GM20000 (cell line): ENCODE data around the gene SDK2.
A peak's percentile ranks its signal among the peaks of the same experiment; 100 is the strongest.

Experiments used
- DNase-seq: peaks from one replicate; pipeline ENCODE4 v3.0.0; 2012; ENCODE audit warnings: low spot score
- TF ChIP-seq, protein P1 (sequence below): IDR thresholded peaks from 2 replicates; pipeline ENCODE4 v1.5.1; 2012; ENCODE audit warnings: mild to moderate bottlenecking, control low read depth; ENCODE audit errors: extremely low read depth, missing control alignments

Gene SDK2

DNA sequence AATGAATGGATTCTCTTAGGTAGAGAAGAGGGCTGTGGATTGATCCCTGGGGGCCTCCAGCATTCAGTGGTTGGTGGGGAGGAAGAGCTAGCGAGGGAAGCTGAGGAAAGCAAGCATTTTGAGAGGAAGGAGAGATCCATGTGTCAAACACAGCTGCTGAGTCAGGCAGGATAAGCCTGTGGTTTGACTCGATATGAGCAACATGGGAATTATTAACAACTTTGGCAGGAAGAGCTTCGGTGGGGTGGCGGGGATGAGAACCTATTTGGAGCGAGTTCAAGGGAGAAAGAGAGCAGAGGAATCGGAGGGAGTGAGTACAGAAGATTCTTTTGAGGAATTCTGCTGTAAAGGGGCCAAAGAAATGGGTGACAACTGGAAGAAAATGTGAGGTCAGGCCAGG, 273.0 kb downstream of the SDK2 start:
- TF ChIP-seq, protein P1, sequence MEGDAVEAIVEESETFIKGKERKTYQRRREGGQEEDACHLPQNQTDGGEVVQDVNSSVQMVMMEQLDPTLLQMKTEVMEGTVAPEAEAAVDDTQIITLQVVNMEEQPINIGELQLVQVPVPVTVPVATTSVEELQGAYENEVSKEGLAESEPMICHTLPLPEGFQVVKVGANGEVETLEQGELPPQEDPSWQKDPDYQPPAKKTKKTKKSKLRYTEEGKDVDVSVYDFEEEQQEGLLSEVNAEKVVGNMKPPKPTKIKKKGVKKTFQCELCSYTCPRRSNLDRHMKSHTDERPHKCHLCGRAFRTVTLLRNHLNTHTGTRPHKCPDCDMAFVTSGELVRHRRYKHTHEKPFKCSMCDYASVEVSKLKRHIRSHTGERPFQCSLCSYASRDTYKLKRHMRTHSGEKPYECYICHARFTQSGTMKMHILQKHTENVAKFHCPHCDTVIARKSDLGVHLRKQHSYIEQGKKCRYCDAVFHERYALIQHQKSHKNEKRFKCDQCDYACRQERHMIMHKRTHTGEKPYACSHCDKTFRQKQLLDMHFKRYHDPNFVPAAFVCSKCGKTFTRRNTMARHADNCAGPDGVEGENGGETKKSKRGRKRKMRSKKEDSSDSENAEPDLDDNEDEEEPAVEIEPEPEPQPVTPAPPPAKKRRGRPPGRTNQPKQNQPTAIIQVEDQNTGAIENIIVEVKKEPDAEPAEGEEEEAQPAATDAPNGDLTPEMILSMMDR, result no peak
- no peak for DNase-seq

DNA sequence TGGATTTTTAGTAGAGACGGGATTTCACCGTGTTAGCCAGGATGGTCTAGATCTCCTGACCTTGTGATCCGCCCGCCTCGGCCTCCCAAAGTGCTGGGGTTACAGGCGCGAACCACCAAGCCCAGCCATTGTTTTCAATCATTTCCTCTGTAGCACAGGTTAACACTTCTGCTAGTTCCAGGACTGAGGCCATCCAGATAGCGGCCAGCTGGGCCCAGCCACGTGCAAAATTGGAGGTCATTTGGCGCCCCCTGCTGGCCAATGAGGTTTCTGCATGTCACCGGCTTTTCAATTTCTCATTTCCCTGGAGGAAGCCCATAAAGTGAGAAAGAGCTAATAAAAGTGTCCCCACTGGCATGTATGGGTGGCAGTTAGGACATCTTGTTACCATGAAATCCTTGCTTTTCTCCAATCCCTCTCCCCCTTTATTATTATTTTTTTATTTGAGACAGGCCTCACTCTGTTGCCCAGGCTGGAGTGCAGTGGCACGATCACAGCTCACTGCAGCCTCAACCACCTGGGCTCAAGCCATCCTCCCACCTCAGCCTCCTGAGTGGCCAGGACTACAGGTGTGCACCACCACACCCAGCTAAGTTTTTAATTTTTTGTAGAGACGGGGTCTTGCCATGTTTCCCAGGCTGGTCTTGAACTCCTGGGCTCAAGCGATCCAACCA, 274.3 kb downstream of the SDK2 start:
- TF ChIP-seq, protein P1, result peak; percentile 51

DNA sequence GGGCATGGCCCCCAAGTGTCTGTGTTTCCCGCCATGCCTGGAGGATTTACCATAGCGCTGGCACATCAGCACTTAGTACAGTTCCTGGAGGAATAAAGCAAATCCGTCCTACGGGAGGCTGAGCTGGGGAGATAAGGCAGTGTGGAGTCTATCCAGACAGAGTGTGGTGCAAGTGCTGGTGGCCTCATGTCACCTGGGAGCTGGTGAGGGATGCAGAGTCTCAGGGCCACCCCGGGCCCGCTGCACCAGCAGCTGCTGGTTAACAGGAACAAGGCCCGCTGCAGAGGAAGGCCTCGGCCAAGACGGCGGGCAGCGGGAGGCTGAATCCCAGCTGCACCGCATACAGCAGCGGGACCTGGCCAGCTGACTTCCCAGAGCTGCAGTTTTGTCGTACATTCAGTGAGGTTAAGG, 275.1 kb downstream of the SDK2 start:
- TF ChIP-seq, protein P1, result no peak
- no peak for DNase-seq

More for the DNA sequence above, 274.3 kb downstream of the SDK2 start:
- DNase-seq, result peak; percentile 89

DNA sequence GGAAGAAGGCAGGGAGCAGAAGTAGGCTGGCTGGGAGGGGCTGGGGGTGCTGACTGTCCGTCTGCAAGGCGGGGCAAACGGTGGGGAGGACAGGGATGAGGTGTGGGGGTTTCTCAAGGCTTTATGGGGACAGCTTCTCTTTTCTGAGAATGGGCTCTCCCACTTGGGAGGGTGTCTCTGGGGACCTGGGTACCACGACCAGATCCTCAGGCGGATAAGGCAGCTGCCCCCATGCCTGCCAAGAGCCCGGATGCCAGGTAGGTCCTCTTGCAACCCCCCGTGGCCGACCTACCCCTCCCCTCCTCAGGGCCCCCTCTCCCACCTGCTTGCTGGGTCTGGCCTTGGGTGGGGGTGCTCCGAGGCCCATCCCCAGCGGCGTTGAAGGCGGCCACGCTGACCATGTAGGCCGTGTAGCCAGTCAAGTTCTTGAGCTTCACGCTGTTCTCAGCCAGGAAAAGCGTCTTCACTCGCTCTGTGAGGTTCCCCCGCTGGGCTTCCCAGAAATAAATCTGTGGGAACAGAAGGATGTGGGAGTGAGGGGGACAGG, 276.1 kb downstream of the SDK2 start:
- no peak for DNase-seq
- TF ChIP-seq, protein P1, result no peak

DNA sequence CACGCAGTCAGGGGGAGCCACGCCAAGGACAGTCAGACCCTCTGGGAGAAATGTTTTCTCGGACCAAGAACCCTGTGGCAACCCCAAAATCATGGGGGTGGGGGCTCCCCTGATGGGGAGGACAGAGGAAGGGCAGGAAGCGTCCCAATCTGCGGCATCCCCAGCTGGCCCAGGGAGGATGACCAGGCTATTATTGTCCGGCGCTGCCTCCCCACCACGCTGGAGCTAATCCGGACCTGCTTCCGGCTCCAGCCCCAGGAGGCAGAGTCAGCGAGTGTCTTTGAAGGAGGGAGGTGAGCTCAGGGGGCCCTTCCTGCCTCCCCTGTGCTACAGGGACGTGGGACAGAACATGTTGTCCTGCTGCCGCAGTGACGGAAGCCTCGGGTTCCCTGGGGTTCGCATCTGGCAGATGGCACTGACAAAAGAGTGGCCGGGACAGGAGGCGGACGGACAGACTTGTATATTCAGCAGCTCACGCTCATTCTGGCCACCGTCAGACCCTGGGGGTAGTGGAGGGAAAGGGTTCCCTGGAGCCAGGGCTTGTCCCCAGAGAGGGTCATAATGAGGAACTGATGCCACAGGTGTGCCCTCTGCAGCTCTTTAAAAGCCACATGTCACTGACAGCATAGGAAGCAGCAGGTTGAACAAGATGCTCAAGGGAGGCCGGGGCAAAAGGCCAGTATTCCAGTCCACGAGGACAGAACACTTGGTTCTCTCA, 278.2 kb downstream of the SDK2 start:
- TF ChIP-seq, protein P1, result no peak
- DNase-seq, result no peak

DNA sequence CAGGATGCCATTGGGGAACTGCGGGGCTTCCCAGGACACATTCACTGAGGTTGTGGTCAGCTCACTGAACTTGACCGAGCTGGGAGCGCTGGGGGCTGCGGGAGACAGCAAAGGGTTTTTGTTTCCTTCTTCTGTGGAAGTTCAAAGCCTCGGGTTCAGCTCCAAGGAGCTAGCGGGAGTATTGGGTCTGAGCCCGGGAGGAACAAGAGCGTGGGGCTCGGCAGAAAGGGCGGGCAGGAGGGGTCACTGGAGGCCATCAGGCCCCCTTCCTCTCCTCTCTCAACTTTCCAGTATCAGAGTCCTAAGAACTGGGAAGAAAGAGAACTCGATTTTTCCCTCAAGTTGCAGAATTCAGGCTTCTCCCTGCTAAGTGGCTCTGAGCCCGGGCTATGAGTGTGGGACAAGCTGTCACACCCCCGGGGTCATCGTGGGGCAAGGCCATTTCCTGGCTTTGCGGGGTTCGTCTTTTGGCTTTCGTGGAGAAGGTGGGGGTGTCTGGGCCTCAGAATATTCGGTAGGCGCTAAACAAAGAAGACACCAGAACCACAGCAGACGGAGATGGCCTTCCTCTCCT, 278.9 kb downstream of the SDK2 start:
- no peak for DNase-seq
- TF ChIP-seq, protein P1, result no peak

DNA sequence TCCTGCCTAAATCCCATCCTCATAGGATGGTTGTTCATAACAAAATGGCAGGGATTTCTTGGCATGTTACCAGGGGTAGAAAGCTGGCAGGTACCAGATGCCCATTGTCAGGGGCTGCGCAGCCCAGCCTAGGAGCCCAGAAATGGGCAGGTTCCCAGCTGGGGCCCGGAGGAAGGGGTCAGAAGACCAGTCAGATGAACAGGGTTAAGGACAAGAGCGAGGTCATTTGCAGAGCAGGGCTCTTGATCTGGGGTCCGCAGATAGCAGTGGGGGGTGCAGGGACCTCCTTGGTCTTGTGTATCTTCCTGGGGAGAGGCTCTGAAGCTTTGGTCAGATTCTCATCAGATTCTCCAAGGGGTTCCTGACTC, 280.1 kb downstream of the SDK2 start:
- no peak for DNase-seq
- TF ChIP-seq, protein P1, result no peak
